ENCODE data around the gene LDLRAD4.
"Not testable (repeated sequence)": the region's sequence is repeated elsewhere in the genome, so short reads cannot be mapped to it uniquely, and the experiment has no call there.

The LDLRAD4 gene

GRCh38 chr18:13313006-13313686 is 94.6 kb downstream of the LDLRAD4 start:
- DNase-seq: no peak

GRCh38 chr18:13315000-13315399 is 96.4 kb downstream of the LDLRAD4 start:
- no peak for DNase-seq

- DNase-seq: no peak
Observed at GRCh38 chr18:13316063-13316462, 97.5 kb downstream of the LDLRAD4 start.

GRCh38 chr18:13317801-13318200 is 99.2 kb downstream of the LDLRAD4 start:
- no peak for DNase-seq

GRCh38 chr18:13318731-13319501 is 100.4 kb downstream of the LDLRAD4 start:
- DNase-seq: no peak

GRCh38 chr18:13319629-13320028 is 101.1 kb downstream of the LDLRAD4 start:
- DNase-seq: no peak

GRCh38 chr18:13320096-13320495 is 101.5 kb downstream of the LDLRAD4 start:
- DNase-seq: no peak

- no peak for DNase-seq
Observed at GRCh38 chr18:13320891-13321425, 102.4 kb downstream of the LDLRAD4 start.

GRCh38 chr18:13321923-13322322 is 103.4 kb downstream of the LDLRAD4 start:
- DNase-seq: no peak

GRCh38 chr18:13323186-13323585 is 104.6 kb downstream of the LDLRAD4 start:
- no peak for DNase-seq

GRCh38 chr18:13324880-13325279 is 106.3 kb downstream of the LDLRAD4 start:
- DNase-seq: no peak

- no peak for DNase-seq
Observed at GRCh38 chr18:13328213-13328612, 109.7 kb downstream of the LDLRAD4 start.

GRCh38 chr18:13330996-13331395 is 112.4 kb downstream of the LDLRAD4 start:
- DNase-seq: no peak

- no peak for DNase-seq
Observed at GRCh38 chr18:13331846-13332245, 113.3 kb downstream of the LDLRAD4 start.

GRCh38 chr18:13332874-13333273 is 114.3 kb downstream of the LDLRAD4 start:
- DNase-seq: no peak

- no peak for DNase-seq
Observed at GRCh38 chr18:13335903-13336302, 117.3 kb downstream of the LDLRAD4 start.

GRCh38 chr18:13336841-13337240 is 118.3 kb downstream of the LDLRAD4 start:
- DNase-seq: no peak

GRCh38 chr18:13337369-13337768 is 118.8 kb downstream of the LDLRAD4 start:
- DNase-seq: no peak

- DNase-seq: no peak
Observed at GRCh38 chr18:13338318-13338717, 119.8 kb downstream of the LDLRAD4 start.

- no peak for DNase-seq
Observed at GRCh38 chr18:13339653-13340052, 121.1 kb downstream of the LDLRAD4 start.

GRCh38 chr18:13346449-13346848 is 127.9 kb downstream of the LDLRAD4 start:
- DNase-seq: not testable (repeated sequence)

- DNase-seq: no peak
Observed at GRCh38 chr18:13353084-13353823, 134.7 kb downstream of the LDLRAD4 start.

GRCh38 chr18:13354402-13354801 is 135.8 kb downstream of the LDLRAD4 start:
- no peak for DNase-seq

Measured in hippocampal formation (tissue), 2 donors.